SK-N-MC (cell line): ENCODE results near the gene SENP8.

Experiments
- EZH2 ChIP-seq: fragments of 200-600 bp; sonication (generic); IDR thresholded peaks from one replicate; pipeline ENCODE4 v1.6.1; 2017; ENCODE audit warnings: antibody characterized with exemption
- FOXP2 ChIP-seq: optimal IDR thresholded peaks from 2 replicates; pipeline ENCODE3; 2011; ENCODE audit warnings: mild to moderate bottlenecking, moderate library complexity; ENCODE audit not compliant: insufficient read depth; ENCODE audit errors: extremely low read length, control extremely low read depth
- POLR2AphosphoS5 ChIP-seq: IDR thresholded peaks from 2 replicates; pipeline ENCODE4 v1.6.1; 2012; ENCODE audit warnings: mild to moderate bottlenecking, low read depth, low read length, borderline replicate concordance

- TF ChIP-seq EZH2 = no peak
- no peak for TF ChIP-seq POLR2AphosphoS5
- TF ChIP-seq FOXP2 = no peak
Measured at GRCh38 chr15:72113347-72114031, 4.7 kb upstream of the SENP8 start.
